GM10266 (cell line): Measurements from ENCODE around the gene TEX52.

Source experiments
- DNase-seq: peaks from one replicate; pipeline ENCODE4 v3.0.0; 2012; ENCODE audit errors: extremely low spot score
- TF ChIP-seq, protein P1 (sequence below): IDR thresholded peaks from 2 replicates; pipeline ENCODE4 v1.5.1; 2012; ENCODE audit warnings: mild to moderate bottlenecking, low read depth; ENCODE audit not compliant: control insufficient read depth, insufficient read depth; ENCODE audit errors: missing control alignments

The TEX52 gene

DNA sequence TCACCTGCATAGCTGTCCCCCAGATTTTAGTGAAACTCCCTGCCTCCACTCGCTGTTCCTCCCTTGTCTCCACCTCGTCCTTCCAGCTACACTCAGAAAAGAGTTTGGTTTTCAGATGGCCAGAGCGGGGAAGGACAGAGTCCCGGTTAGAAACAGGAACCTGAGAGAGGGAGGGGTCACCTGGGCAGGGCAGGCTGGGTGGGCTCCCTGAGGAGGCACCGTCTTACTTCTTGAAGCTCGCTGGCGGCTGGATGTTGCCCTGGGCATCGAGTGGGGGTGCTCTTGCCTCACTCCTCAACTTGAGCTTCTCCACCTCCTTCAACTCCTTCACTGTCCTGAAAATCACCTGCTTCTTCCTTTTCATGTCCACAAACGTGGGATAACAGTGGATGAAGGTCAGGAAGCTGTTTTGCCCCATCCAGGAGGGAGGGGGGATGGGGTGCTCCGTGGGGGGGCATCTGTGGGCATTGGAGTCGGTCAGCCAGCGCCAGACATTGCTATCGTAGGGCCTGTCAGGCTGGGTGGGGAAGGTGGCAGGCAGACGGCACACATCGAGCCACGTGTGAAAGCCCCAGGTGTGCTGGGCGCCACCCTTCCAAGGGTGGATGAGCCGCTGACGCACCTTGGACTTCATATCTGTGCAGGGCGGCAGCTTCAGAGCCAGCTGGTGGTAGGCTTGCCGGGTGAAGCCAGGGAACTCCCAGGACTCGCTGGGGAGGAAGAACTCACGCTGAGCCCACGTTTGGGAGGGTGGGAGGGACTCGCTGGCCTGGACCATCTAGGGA is 2.0 kb downstream of the TEX52 start:
- TF ChIP-seq, protein P1, sequence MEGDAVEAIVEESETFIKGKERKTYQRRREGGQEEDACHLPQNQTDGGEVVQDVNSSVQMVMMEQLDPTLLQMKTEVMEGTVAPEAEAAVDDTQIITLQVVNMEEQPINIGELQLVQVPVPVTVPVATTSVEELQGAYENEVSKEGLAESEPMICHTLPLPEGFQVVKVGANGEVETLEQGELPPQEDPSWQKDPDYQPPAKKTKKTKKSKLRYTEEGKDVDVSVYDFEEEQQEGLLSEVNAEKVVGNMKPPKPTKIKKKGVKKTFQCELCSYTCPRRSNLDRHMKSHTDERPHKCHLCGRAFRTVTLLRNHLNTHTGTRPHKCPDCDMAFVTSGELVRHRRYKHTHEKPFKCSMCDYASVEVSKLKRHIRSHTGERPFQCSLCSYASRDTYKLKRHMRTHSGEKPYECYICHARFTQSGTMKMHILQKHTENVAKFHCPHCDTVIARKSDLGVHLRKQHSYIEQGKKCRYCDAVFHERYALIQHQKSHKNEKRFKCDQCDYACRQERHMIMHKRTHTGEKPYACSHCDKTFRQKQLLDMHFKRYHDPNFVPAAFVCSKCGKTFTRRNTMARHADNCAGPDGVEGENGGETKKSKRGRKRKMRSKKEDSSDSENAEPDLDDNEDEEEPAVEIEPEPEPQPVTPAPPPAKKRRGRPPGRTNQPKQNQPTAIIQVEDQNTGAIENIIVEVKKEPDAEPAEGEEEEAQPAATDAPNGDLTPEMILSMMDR = no peak
- DNase-seq = no peak

DNA sequence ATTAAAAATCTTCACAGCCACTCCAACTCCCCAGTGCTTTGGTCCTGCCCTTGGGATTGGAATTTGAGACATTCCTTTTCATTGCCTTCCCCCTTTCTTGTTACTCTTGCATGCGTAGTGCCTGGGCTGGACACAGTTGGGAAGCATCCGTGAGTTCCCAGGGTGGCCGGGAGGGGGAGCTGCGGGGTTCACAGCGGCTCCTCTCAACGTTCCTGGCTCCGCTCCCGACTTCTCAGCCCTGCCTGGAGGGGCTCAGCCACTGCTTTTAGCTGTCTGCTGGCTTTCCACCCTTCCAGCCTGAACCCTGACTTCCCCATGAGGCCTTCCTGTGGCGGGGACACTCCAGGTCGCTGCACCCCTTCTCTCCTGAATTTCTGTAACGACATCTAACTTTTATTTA is 3.2 kb downstream of the TEX52 start:
- TF ChIP-seq, protein P1 = peak; percentile 67
- DNase-seq = peak; percentile 64

DNA sequence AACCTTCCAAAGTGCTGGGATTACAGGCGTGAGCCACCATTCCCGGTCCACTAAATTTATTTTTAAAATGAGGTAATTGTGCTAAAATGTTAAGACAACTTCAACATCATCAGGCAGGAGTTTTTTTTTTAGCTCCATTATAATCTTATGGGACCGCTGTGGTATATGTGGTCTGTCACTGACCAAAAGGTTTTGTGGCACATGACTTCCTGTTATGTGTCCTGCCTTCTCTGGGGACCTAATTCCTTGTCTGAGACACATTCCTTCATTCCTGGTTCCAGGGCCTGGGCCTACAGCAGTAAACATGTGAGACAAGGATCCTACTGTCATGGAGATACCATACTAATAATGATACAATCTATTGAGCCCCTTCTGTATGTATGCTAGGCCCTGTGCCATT is 4.9 kb downstream of the TEX52 start:
- TF ChIP-seq, protein P1 = no peak
- DNase-seq = no peak

DNA sequence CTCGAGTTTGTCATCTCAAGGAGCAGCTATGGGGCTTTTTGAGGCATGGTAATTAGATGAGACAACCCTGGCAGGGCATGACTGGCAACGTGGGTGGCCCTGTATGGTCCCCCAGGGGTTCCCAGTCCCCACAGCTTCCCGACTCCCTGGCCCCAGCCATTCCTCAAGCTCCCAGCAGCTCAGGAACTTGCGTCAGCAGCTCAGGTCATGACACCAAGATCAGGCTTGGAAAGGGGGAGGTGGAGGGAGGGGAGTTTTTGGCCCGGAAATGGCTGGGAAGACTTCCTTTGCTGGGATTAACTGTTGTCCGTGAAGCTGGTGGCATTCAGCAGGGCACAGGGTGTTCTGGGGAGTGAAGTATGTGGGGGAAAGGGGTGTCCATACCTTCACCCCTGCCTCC is 11.6 kb downstream of the TEX52 start:
- no peak for DNase-seq
- TF ChIP-seq, protein P1 = no peak

DNA sequence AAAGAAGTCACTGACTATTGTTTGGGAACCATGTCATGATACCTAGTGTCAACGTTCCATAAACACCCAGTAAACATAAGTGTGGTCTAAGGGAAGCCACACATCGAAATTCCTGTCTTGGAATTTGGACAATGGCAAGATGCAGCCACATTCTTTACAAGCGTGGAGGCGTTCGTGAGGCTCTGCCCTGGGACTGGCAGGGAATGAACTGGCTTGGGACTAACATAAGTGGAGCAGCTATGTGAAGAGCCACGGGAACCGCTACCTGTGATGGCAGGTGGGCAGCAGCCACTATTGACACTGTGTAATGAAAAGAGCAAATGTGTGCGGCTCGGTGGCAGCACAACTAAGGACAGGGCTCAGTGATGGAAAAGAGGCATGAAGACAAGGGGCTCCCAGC is 12.1 kb downstream of the TEX52 start:
- TF ChIP-seq, protein P1 = no peak
- no peak for DNase-seq

DNA sequence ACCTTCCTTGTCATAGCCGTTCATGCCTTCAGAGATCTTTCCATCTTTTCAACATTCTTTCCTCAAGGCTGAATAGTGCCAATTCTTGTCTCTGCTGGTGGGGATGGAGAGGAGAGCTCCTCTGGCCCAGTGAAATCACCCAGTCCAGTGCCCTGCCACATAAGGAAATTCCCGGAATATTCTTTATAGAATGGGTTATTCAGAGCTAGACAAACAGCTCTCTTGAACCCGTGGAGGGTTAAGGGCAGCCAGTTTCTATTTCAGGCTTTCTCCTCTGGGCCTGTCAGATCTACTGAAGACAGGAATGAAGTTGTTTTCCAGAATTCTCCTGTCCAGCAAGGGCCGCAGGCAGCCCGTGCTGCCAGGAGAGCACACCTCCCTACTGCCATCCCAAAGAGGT is 13.9 kb downstream of the TEX52 start:
- DNase-seq = no peak
- TF ChIP-seq, protein P1 = no peak

DNA sequence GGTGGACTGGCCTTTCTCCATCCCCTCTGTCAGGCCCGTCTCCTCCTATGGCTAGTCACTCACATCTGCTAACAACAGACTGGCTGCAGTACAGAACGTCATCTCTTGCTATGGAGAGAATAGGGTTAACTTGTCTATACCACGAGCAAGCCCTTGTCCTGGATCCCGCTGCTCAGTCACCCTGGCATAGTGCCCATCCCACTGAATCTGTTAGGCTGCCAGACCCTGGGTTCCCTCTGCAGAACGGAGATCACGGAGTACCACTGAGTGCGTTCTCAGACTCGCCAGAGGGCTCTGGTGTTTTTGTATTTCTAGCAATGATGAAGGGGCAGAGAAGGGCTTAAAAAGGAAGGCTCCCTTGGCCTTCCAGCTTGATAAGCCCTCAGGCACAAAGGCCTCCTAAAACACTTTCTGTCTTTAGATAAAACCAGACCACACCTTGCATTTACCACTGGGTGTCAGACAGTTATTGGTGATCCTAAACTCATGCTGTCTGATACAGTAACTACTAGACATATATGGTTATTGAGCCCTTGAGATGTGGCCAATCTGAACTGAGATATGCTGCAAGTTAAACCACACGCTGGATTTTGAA is 15.7 kb downstream of the TEX52 start:
- TF ChIP-seq, protein P1 = no peak
- DNase-seq = no peak
